NCI-H2081 treated with DMSO at 0.1 percent for 48 hours (cell line): Measurements from ENCODE around the gene NFKBIB.

ENCODE experiments used
- DNase-seq: peaks from one replicate; lab custom pipeline; 2025; lab: John Stamatoyannopoulos, UW

The NFKBIB gene

GRCh38 chr19:38958301-38958700, 58.5 kb downstream of the NFKBIB start:
- no peak for DNase-seq
